ENCODE data around the gene OMP. TPM values are rescaled to one million over a fixed set of nuclear protein-coding genes. Genes with fewer than 3 reads are reported as not detected.

OMP gene
- total and polyA plus RNA-seq, 3 experiments from 2014 or later = not detected

- peaks cover 0 to 3% (median 0%) of the 10 kb centered on the region in 3 donors for H3K36me3 Mint-ChIP-seq
- H3K4me3 Mint-ChIP-seq = no peak overlapping the region
- Histone ChIP-seq H3K9me3 (ENCODE audit: low read length) (no peaks in the 10 kb centered on the region), H3K27me3 (ENCODE audit: insufficient read depth, low read length, poor library complexity, severe bottlenecking) (no peaks in the 10 kb centered on the region), H3K36me3 (ENCODE audit: insufficient read depth, low read length) (no peaks in the 10 kb centered on the region), H3K4me3 (ENCODE audit: low read length) (no peak overlapping the region), H3K27ac (ENCODE audit: low read depth, low read length) (no peak overlapping the region), H3K4me1 (ENCODE audit: insufficient read depth, low read length) (peaks cover 19% of the 10 kb centered on the region)
- CTCF ChIA-PET = no interaction called here
- peaks cover 0 to under 1% of the 10 kb centered on the region in 2 donors for H3K27me3 Mint-ChIP-seq
- POLR2A ChIA-PET = no interaction called here
- no peak overlapping the region for H3K27ac Mint-ChIP-seq
- no peaks in the 10 kb centered on the region for H3K9me3 Mint-ChIP-seq
- H3K4me1 Mint-ChIP-seq = peaks cover 13 to 18% (median 18%) of the 10 kb centered on the region in 3 donors
- no peak for DNase-seq
These were observed 21.9 kb upstream of the OMP start for GRCh38 chr11:77080643-77081210.

GRCh38 chr11:77081381-77081851 lies 21.2 kb upstream of the OMP start:
- Mint-ChIP-seq H3K27me3 (peaks cover 0 to 1% of the 10 kb centered on the region in 2 donors), H3K27ac (peak overlapping the region in 2 of 8 donors; percentile 80 to 91), H3K4me1 (peaks cover 13 to 18% (median 18%) of the 10 kb centered on the region in 3 donors), H3K4me3 (no peak overlapping the region), H3K9me3 (no peaks in the 10 kb centered on the region), H3K36me3 (peaks cover 0 to 3% (median 0%) of the 10 kb centered on the region in 3 donors)
- no peak overlapping the region for H3K27ac ChIP-seq (ENCODE audit: low read depth, low read length)
- H3K4me1 ChIP-seq (ENCODE audit: insufficient read depth, low read length) = peaks cover 19% of the 10 kb centered on the region
- H3K36me3 ChIP-seq (ENCODE audit: insufficient read depth, low read length) = no peaks in the 10 kb centered on the region
- ChIA-PET POLR2A (no interaction called here), CTCF (interaction anchor here (1.3 to 2.6 kb wide), 3 partner anchors 8 to 34 kb away, joined by 4 to 25 read pairs (median 10); no protein-coding TSS in a partner anchor)
- no peak overlapping the region for H3K4me3 ChIP-seq (ENCODE audit: low read length)
- H3K9me3 ChIP-seq (ENCODE audit: low read length) = no peaks in the 10 kb centered on the region
- DNase-seq = no peak
- H3K27me3 ChIP-seq (ENCODE audit: insufficient read depth, low read length, poor library complexity, severe bottlenecking) = no peaks in the 10 kb centered on the region

- no peaks in the 10 kb centered on the region for H3K9me3 Mint-ChIP-seq
- CTCF ChIA-PET = interaction anchor here (1.3 to 2.6 kb wide), 4 partner anchors 9 to 45 kb away, joined by 3 to 25 read pairs (median 7); no protein-coding TSS in a partner anchor
- H3K4me1 Mint-ChIP-seq = peaks cover 13 to 18% (median 18%) of the 10 kb centered on the region in 3 donors
- H3K36me3 ChIP-seq (ENCODE audit: insufficient read depth, low read length) = no peaks in the 10 kb centered on the region
- H3K27ac ChIP-seq (ENCODE audit: low read depth, low read length) = no peak overlapping the region
- H3K4me3 ChIP-seq (ENCODE audit: low read length) = peak overlapping the region; percentile 36
- peaks cover 19% of the 10 kb centered on the region for H3K4me1 ChIP-seq (ENCODE audit: insufficient read depth, low read length)
- peak in 2 of 5 donors; percentile 21 to 40 for DNase-seq
- H3K36me3 Mint-ChIP-seq = peaks cover 0 to 3% (median 0%) of the 10 kb centered on the region in 3 donors
- H3K27me3 ChIP-seq (ENCODE audit: insufficient read depth, low read length, poor library complexity, severe bottlenecking) = no peaks in the 10 kb centered on the region
- POLR2A ChIA-PET = interaction anchor here (1.3 to 1.5 kb wide), 2 partner anchors 15 to 35 kb away, joined by 3 to 6 read pairs; partner anchors contain the start of gene CAPN5
- peak overlapping the region in 6 of 7 donors; percentile 71 to 83 (median 77) for H3K4me3 Mint-ChIP-seq
- H3K27ac Mint-ChIP-seq = peak overlapping the region; percentile 73 to 97 (median 93)
- H3K9me3 ChIP-seq (ENCODE audit: low read length) = no peaks in the 10 kb centered on the region
- H3K27me3 Mint-ChIP-seq = peaks cover 0 to 1% of the 10 kb centered on the region in 2 donors
These were observed 20.4 kb upstream of the OMP start for GRCh38 chr11:77081976-77082836.

GRCh38 chr11:77082838-77083565 lies 19.6 kb upstream of the OMP start:
- H3K9me3 Mint-ChIP-seq = no peaks in the 10 kb centered on the region
- peaks cover 0 to 1% of the 10 kb centered on the region in 2 donors for H3K27me3 Mint-ChIP-seq
- peaks cover 13 to 18% (median 18%) of the 10 kb centered on the region in 3 donors for H3K4me1 Mint-ChIP-seq
- DNase-seq = peak in 3 of 5 donors; percentile 30 to 66 (median 62)
- H3K27ac Mint-ChIP-seq = peak overlapping the region in 7 of 8 donors; percentile 91 to 97 (median 94)
- Histone ChIP-seq H3K27me3 (ENCODE audit: insufficient read depth, low read length, poor library complexity, severe bottlenecking) (no peaks in the 10 kb centered on the region), H3K4me3 (ENCODE audit: low read length) (peak overlapping the region; percentile 36), H3K27ac (ENCODE audit: low read depth, low read length) (no peak overlapping the region), H3K9me3 (ENCODE audit: low read length) (no peaks in the 10 kb centered on the region), H3K36me3 (ENCODE audit: insufficient read depth, low read length) (no peaks in the 10 kb centered on the region), H3K4me1 (ENCODE audit: insufficient read depth, low read length) (peaks cover 19% of the 10 kb centered on the region)
- POLR2A ChIA-PET = interaction anchor here (1.3 to 1.5 kb wide), 2 partner anchors 16 to 36 kb away, joined by 3 to 6 read pairs; partner anchors contain the start of gene CAPN5
- H3K36me3 Mint-ChIP-seq = peaks cover 0 to 3% (median 0%) of the 10 kb centered on the region in 3 donors
- CTCF ChIA-PET = interaction anchor here (1.4 to 2.6 kb wide), 3 partner anchors 8 to 44 kb away, joined by 3 to 25 read pairs (median 10); no protein-coding TSS in a partner anchor
- H3K4me3 Mint-ChIP-seq = peak overlapping the region in 6 of 7 donors; percentile 71 to 83 (median 77)

GRCh38 chr11:77083566-77084245 lies 18.9 kb upstream of the OMP start:
- peaks cover 0 to 1% of the 10 kb centered on the region in 2 donors for H3K27me3 Mint-ChIP-seq
- peak in 1 of 5 donors; percentile 22 for DNase-seq
- H3K9me3 Mint-ChIP-seq = no peaks in the 10 kb centered on the region
- H3K4me1 Mint-ChIP-seq = peaks cover 13 to 18% (median 18%) of the 10 kb centered on the region in 3 donors
- Histone ChIP-seq H3K4me3 (ENCODE audit: low read length) (no peak overlapping the region), H3K27me3 (ENCODE audit: insufficient read depth, low read length, poor library complexity, severe bottlenecking) (no peaks in the 10 kb centered on the region), H3K4me1 (ENCODE audit: insufficient read depth, low read length) (peaks cover 19% of the 10 kb centered on the region), H3K9me3 (ENCODE audit: low read length) (no peaks in the 10 kb centered on the region), H3K27ac (ENCODE audit: low read depth, low read length) (no peak overlapping the region), H3K36me3 (ENCODE audit: insufficient read depth, low read length) (no peaks in the 10 kb centered on the region)
- H3K4me3 Mint-ChIP-seq = no peak overlapping the region
- CTCF ChIA-PET = interaction anchor here (2.2 to 2.6 kb wide), 2 partner anchors 8 to 36 kb away, joined by 10 to 25 read pairs; no protein-coding TSS in a partner anchor
- peak overlapping the region in 4 of 8 donors; percentile 35 to 96 (median 68) for H3K27ac Mint-ChIP-seq
- H3K36me3 Mint-ChIP-seq = peaks cover 0 to 3% (median 0%) of the 10 kb centered on the region in 3 donors
- POLR2A ChIA-PET = no interaction called here

- H3K27me3 ChIP-seq (ENCODE audit: insufficient read depth, low read length, poor library complexity, severe bottlenecking) = no peaks in the 10 kb centered on the region
- H3K27ac Mint-ChIP-seq = peak overlapping the region in 1 of 8 donors; percentile 94
- no peaks in the 10 kb centered on the region for H3K9me3 Mint-ChIP-seq
- ChIA-PET CTCF (no interaction called here), POLR2A (no interaction called here)
- peaks cover 19% of the 10 kb centered on the region for H3K4me1 ChIP-seq (ENCODE audit: insufficient read depth, low read length)
- no peaks in the 10 kb centered on the region for H3K9me3 ChIP-seq (ENCODE audit: low read length)
- no peak overlapping the region for H3K4me3 ChIP-seq (ENCODE audit: low read length)
- H3K4me1 Mint-ChIP-seq = peaks cover 13 to 18% (median 15%) of the 10 kb centered on the region in 3 donors
- no peak overlapping the region for H3K27ac ChIP-seq (ENCODE audit: low read depth, low read length)
- H3K36me3 ChIP-seq (ENCODE audit: insufficient read depth, low read length) = no peaks in the 10 kb centered on the region
- peaks cover 0 to 1% of the 10 kb centered on the region in 2 donors for H3K27me3 Mint-ChIP-seq
- H3K36me3 Mint-ChIP-seq = peaks cover 0 to under 1% (median 0%) of the 10 kb centered on the region in 3 donors
- peak in 1 of 5 donors; percentile 39 for DNase-seq
- no peak overlapping the region for H3K4me3 Mint-ChIP-seq
These were observed 18.0 kb upstream of the OMP start for GRCh38 chr11:77084581-77085191.

GRCh38 chr11:77085652-77086051 lies 17.0 kb upstream of the OMP start:
- no peaks in the 10 kb centered on the region for H3K9me3 ChIP-seq (ENCODE audit: low read length)
- peaks cover 13 to 18% (median 13%) of the 10 kb centered on the region in 3 donors for H3K4me1 Mint-ChIP-seq
- ChIA-PET POLR2A (no interaction called here), CTCF (no interaction called here)
- H3K36me3 Mint-ChIP-seq = no peaks in the 10 kb centered on the region
- H3K27me3 ChIP-seq (ENCODE audit: insufficient read depth, low read length, poor library complexity, severe bottlenecking) = no peaks in the 10 kb centered on the region
- H3K27me3 Mint-ChIP-seq = peaks cover 0 to 1% of the 10 kb centered on the region in 2 donors
- peak overlapping the region in 1 of 7 donors; percentile 56 for H3K4me3 Mint-ChIP-seq
- peaks cover 19% of the 10 kb centered on the region for H3K4me1 ChIP-seq (ENCODE audit: insufficient read depth, low read length)
- DNase-seq = peak in 1 of 5 donors; percentile 13
- H3K4me3 ChIP-seq (ENCODE audit: low read length) = no peak overlapping the region
- no peak overlapping the region for H3K27ac Mint-ChIP-seq
- H3K27ac ChIP-seq (ENCODE audit: low read depth, low read length) = no peak overlapping the region
- H3K36me3 ChIP-seq (ENCODE audit: insufficient read depth, low read length) = no peaks in the 10 kb centered on the region
- no peaks in the 10 kb centered on the region for H3K9me3 Mint-ChIP-seq

All from CD8-positive, alpha-beta memory T cell (primary cell).